ENCODE measurements around the gene ACBD5.
A peak's percentile ranks its signal among the peaks of the same experiment; 100 is the strongest.

The ACBD5 gene

GRCh38 chr10:27245836-27246235 lies 5.2 kb upstream of the ACBD5 start (continued):
- TF ChIP-seq ZNF513 (tag by site-specific recombination; IDR thresholded peaks at IDR 0.05) (no peak), SP3 (tag by site-specific recombination; IDR thresholded peaks at IDR 0.05) (no peak), ZNF10 (tag by site-specific recombination; IDR thresholded peaks at IDR 0.05) (no peak), ZNF366 (tag by site-specific recombination; conservative IDR thresholded peaks at IDR 0.05) (no peak), ZNF335 (tag by site-specific recombination; conservative IDR thresholded peaks at IDR 0.05) (no peak), ZNF202 (tag by site-specific recombination; IDR thresholded peaks at IDR 0.05; ENCODE audit: borderline replicate concordance) (no peak), REPIN1 (tag by site-specific recombination; IDR thresholded peaks at IDR 0.05; ENCODE audit: low read depth) (no peak), ZSCAN23 (tag by site-specific recombination; IDR thresholded peaks at IDR 0.05) (no peak)

GRCh38 chr10:27244976-27245375 lies 4.4 kb upstream of the ACBD5 start:
- Histone ChIP-seq H3K4me1 (ENCODE audit: control insufficient read depth, insufficient read depth, low read length) (no peaks in the 10 kb centered on the region), H3K4me3 (ENCODE audit: low read depth, low read length) (no peak overlapping the region), H3K9me3 (ENCODE audit: control insufficient read depth, insufficient read depth, low read depth, low read length) (no peaks in the 10 kb centered on the region), H3K27ac (ENCODE audit: extremely low read depth, low read depth, low read length) (no peak overlapping the region), H3K36me3 (ENCODE audit: control insufficient read depth in 2 of 2, insufficient read depth in 1 of 2, low read length in 2 of 2) (no peaks in the 10 kb centered on the region)
- ChIA-PET POLR2A (no interaction called here), CTCF (no interaction called here)
- TF ChIP-seq BCL6B (tag by site-specific recombination; IDR thresholded peaks at IDR 0.05) (no peak), ZNF600 (tag by site-specific recombination; IDR thresholded peaks at IDR 0.05) (no peak), ZNF133 (tag by site-specific recombination; IDR thresholded peaks at IDR 0.05) (no peak), TCF7L2 (IDR thresholded peaks at IDR 0.05; ENCODE audit: borderline replicate concordance, low read depth, low read length) (no peak), SP7 (tag by site-specific recombination; IDR thresholded peaks at IDR 0.05) (0 out of 2 replicates have a peak, but pooled peaks have one; percentile 15), ZNF580 (tag by site-specific recombination; IDR thresholded peaks at IDR 0.05) (no peak), ZSCAN16 (tag by site-specific recombination; IDR thresholded peaks at IDR 0.05) (peak; percentile 91), ZBTB20 (tag by site-specific recombination; IDR thresholded peaks at IDR 0.05) (no peak)

GRCh38 chr10:27242951-27243551 lies 2.5 kb upstream of the ACBD5 start:
- H3K4me3 ChIP-seq (ENCODE audit: low read depth, low read length): peak overlapping the region; percentile 54
- peak overlapping the region; percentile 92 for H3K27ac ChIP-seq (ENCODE audit: extremely low read depth, low read depth, low read length)
- POLR2A ChIA-PET: interaction anchor here (2.0 kb wide), 1 partner anchor 89 kb away, joined by 21 read pairs; the partner anchor contains the start of gene YME1L1
- peaks cover 3 to 7% of the 10 kb centered on the region in 2 experiments for H3K36me3 ChIP-seq (ENCODE audit: control insufficient read depth in 2 of 2, insufficient read depth in 1 of 2, low read length in 2 of 2)
- H3K4me1 ChIP-seq (ENCODE audit: control insufficient read depth, insufficient read depth, low read length): no peaks in the 10 kb centered on the region
- CTCF ChIA-PET: interaction anchor here (0.6 to 1.3 kb wide), 5 partner anchors 9 to 151 kb away, joined by 3 to 5 read pairs (median 3); no protein-coding TSS in a partner anchor
- no peaks in the 10 kb centered on the region for H3K9me3 ChIP-seq (ENCODE audit: control insufficient read depth, insufficient read depth, low read depth, low read length)
- no peak for TF ChIP-seq ZNF791 (tag by site-specific recombination; IDR thresholded peaks at IDR 0.05)
- no peak for TF ChIP-seq ZNF404 (tag by site-specific recombination; IDR thresholded peaks at IDR 0.05)
- TF ChIP-seq HOXD13 (CRISPR knock-in tag; IDR thresholded peaks at IDR 0.05; ENCODE audit: borderline replicate concordance): no peak
- no peak for TF ChIP-seq PRDM6 (tag by site-specific recombination; IDR thresholded peaks at IDR 0.05)
- TF ChIP-seq GFI1B (tag by site-specific recombination; IDR thresholded peaks at IDR 0.05): no peak; the same call in 1 of the 2 replicates
- no peak for TF ChIP-seq PATZ1 (tag by site-specific recombination; IDR thresholded peaks at IDR 0.05)
- no peak for TF ChIP-seq ZNF169 (tag by site-specific recombination; IDR thresholded peaks at IDR 0.05)
- no peak for TF ChIP-seq ZNF600 (tag by site-specific recombination; IDR thresholded peaks at IDR 0.05)
- peak; percentile 11; the same call in 1 of the 2 replicates for TF ChIP-seq ZNF280D (tag by site-specific recombination; IDR thresholded peaks at IDR 0.05)
